ENCODE measurements around the gene ECHDC3.

Gene ECHDC3

DNA sequence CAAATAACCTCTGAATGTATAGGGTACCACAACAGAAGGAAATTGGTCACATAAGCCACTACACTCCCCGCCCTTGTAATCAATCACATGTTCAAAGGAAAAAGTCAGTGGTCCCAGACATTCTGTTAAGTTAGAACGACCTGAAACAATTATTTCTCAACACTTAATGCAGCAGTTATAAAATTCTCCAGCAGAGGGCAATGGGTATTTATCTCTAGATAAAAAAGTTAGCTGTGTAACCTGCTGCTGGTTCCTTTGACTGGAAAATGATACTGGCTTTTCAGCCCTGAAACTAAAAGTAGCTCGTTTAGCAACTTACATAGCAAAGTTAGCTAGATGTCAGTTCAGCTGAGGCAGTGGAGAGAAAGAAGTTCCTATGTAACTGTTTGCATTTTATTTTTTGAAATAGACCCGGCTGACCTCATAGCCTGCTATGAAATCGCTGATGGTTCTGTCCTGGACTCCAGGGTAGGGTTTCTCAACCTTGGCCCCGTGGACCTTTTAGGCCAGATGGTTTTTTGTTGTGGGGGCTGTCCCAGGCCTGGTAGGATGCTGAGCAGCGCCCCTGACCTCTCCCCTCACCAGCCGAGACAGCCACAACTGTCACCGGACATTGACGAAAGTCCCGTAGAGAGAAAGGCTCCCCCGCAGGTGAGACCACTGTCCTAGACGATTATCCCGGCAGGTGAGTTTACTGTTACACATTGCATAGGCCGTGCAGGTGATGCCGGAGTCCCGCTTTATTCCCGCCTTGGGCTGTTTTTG, 40.8 kb downstream of the ECHDC3 start:
- no peak for DNase-seq (ENCODE audit: low read depth in 2 of 2)

DNA sequence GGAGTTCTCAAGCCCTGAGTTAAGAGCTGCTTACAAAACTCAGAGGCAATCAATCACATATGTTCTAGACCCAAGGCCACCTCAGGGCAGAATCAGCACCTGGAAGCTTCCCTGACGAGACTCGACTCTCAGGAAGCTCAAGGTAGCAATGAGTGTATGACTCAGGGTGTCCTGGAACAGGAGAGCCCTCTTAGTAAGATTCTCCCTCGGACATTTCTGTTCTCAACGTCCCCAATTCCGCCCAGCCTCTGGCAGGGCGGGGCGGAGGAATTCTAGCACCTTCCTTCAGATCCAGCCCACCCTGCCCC, 41.3 kb downstream of the ECHDC3 start:
- no peak for DNase-seq (ENCODE audit: low read depth in 2 of 2)

DNA sequence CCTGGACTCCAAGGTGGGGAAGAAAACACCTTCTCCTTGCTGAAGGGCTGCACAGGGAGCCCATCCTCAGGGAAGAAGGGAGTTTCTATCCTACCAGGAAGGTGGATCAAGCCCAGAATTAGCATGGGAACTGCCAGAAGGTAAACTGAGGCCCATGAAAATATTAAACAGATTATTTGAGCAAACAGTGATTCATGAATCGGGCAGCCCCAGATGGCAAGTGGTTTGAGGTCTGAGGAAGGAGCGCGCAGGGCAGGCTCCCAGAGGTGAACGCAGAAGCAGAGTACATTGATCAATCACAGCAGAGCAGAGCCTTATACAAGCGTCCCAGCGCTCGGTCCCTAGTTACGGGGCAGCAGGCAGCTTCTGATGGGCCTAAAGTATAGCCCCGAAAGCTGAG, 45.2 kb downstream of the ECHDC3 start:
- no peak for DNase-seq (ENCODE audit: low read depth in 2 of 2)

DNA sequence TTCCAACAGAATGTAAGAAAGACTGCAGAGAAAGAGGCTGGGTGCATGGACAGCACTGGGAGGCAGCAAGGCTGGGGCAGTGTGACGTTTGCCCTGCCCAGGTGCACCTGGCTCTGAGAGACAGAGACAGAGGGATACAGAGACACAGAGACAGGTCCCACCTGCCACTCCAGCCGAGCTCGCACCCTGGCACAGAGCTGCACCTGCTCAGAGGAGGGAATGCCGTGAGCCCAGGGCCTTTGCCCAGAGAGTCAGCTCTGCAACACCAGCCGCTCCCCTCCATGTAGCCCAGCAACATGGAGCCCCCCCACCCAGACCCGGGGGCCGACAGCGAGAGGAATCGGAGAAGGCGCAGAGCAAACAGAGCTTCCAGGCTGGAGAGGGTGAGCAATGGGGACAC, 45.7 kb downstream of the ECHDC3 start:
- DNase-seq (ENCODE audit: low read depth in 2 of 2), result no peak

DNA sequence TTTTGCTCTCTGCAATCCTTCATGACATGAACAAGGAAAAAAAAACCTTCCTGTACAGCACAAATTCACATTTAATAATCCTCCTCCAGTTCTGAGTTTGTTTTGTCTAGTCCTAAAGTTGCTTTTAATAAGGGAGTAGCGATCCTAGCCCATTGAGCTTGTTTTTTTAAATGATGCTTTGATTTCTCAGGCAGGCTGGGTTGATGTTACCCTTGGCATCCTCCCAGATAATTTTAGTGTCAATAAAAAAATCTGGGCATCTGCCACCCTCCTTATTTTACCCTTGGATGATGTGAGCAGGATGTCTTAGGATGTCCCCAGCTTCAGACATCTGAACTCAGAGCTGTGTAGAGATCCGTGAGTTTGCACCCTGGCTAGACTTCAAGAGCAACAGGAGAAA, 47.1 kb downstream of the ECHDC3 start:
- DNase-seq (ENCODE audit: low read depth in 2 of 2), result no peak

DNA sequence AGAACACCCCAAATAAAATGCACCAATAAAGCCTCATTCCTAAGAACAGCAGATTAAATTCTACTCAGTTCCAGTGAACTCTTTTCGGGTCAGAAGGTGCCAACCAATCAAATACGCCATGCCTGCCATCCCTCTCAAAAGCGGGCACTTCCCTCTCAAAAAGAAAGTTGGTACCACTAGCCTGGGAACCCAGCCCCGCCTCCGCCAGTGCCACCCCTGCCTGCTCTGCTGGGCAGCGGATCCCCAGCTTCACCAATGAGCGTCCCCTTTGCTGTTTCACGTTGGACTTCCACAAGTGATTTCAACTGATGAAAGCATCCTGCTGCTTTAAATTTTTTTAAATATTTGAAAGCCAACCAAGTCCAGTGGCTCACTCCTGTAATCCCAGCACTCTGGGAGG, 47.8 kb downstream of the ECHDC3 start:
- DNase-seq (ENCODE audit: low read depth in 2 of 2), result no peak

DNA sequence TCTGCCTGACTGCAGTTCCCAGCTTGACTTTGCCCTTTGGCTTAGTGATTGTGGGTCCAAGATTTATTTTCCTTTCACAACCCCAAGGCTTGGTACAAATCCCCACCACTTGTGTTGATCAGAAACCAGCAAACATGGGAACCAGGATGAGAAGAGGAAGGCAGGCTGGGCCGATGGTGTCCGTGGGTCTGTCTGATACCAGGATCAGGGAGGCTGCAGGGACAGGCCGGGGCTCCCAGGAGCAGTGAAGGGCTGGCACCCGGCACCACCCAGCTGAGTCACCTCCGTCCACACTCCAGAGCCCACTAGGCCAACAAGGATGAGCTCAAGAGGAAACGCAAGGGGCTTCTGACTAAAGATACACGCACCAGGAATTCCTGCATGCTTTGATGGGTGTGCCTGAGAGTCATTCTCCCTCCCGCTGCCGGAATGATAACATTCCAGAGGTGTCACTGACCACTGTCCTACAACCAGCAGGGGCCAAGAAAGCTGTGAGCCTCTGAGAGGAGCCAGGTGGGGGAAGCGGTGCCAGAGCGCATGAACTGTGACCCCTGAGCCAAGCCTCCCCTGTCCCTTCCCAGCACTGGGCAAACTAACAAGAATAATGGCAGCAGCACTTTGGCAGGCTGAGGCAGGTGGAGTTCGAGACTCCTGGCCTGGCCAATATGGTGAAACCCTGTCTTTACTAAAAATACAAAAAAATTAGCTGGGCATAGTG, 51.7 kb downstream of the ECHDC3 start:
- DNase-seq (ENCODE audit: low read depth in 2 of 2), result no peak

DNA sequence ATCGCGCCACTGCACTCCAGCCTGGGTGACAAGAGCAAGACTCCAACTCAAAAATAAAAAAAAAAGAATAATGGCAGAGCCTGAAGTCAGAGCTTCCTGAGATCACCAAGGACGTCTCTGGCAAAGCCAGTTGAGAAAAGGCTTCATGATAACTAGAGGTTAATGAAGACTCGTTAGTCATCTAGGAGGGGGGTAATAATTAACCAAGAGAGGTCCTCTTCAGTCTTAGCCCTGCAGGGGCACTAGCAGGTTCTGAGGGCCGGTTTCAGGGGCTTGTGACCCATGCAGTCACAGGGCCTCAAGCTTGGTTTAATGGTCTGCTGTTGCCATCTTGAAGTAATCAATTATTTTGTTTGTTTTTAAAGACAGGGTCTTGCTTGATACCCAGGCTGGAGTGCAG, 52.4 kb downstream of the ECHDC3 start:
- DNase-seq (ENCODE audit: low read depth in 2 of 2), result no peak

DNA sequence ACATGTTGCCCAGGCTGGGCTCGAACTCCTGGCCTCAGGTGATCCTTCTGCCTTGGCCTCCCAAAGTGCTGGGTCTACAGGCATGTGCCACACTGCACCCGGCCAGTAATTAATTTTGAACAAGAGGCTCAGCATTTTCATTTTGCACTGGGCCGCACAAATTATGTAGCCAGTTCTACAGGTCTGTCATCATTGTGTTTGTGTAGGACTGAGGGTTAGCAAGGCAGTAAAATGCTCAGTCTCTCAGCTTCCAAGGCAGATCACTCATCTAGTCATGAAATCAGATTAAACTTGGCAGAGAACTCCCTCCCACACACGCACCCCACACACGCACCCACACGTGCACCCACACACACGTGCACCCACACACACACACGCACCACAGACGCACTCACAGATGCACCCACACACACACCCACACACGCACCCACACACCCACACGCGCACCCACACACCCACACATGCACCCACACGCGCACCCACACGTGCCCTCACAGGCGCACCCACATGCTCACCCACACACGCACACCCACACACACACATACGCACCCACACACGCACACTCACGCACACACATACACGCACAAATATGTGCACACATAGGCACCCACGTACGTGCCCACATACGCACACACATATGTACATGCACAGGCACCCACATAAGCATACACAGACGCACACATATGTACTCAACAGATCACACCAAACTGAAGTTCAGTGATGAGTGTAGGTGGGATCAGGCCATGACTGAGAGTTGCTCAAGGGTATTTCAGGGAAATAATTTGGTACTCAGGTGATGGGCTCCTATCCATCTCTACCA, 53.1 kb downstream of the ECHDC3 start:
- peak in 1 of 2 donors; percentile 1 for DNase-seq (ENCODE audit: low read depth in 2 of 2)

DNA sequence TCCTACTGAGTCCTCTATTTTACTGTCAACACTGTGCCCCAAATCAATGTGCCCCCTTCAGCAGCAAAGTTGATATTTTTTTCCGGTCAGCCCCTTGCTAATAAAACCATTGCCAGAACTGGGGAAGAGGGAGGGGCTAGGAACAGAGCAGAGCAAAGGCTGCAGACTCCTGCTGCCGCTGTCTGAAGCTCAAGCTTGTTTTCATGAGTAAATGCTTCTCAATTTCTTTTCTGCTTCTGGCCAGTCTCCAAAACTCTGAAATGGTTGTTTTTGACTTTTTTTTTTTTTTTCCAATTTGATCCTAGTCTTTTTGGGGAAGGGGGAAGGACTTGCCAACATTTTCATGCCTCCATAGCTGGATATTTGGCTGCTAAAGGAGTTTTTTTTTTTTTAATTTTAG, 54.3 kb downstream of the ECHDC3 start:
- no peak for DNase-seq (ENCODE audit: low read depth in 2 of 2)

DNA sequence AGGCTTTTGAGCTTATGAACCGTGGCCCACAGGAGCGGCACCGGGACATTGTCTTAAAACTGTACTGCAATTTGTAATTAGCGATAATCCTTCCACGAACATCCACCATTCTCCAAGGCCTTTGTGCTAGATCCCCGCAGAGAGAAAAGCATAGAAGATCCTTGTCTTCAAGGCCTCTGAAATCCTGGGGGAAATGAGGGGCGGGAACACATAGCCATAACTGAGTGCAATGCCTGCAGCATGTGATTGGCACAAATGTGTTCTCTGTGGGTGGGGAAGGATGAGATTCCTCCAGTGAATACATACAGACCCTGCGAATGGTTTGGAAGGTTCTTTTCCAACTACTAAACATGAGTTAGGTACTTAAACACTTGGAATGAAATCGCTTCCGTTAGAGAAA, 55.1 kb downstream of the ECHDC3 start:
- DNase-seq (ENCODE audit: low read depth in 2 of 2), result no peak

DNA sequence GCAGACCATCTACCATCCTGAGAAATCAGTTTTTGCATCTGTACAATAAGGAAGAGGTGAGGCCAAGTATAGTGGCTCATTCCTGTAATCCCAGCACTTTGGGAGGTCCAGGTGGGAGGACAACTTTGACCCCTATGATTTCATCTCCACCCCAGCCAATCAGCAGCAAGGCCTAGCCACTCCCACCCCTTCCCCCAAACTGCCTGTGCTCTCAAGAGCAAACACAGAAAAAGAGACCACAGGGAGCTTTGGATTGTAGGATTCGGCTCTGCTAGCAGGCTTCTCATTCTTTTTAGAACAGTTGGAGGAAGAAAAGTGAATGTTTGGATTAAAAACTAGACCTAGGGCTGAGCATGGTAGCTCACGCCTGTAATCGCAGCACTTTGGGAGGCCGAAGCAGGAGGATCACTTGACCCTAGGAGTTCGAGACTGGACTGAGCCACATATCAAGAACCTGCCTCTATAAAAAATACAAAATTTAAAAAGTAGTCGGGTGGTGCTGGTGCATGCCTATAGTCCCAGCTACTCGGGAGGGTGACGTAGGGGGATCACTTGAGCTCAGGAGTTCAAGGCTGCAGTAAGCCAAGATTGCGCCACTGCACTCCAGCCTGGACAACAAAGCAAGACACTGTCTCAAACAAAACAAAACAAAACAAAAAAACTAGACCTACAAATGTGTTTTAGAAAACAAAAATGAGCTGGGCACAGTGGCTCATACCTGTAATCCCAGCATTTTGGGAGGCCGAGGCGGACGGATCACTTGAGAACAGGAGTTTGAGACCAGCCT, 55.9 kb downstream of the ECHDC3 start:
- DNase-seq (ENCODE audit: low read depth in 2 of 2), result no peak

DNA sequence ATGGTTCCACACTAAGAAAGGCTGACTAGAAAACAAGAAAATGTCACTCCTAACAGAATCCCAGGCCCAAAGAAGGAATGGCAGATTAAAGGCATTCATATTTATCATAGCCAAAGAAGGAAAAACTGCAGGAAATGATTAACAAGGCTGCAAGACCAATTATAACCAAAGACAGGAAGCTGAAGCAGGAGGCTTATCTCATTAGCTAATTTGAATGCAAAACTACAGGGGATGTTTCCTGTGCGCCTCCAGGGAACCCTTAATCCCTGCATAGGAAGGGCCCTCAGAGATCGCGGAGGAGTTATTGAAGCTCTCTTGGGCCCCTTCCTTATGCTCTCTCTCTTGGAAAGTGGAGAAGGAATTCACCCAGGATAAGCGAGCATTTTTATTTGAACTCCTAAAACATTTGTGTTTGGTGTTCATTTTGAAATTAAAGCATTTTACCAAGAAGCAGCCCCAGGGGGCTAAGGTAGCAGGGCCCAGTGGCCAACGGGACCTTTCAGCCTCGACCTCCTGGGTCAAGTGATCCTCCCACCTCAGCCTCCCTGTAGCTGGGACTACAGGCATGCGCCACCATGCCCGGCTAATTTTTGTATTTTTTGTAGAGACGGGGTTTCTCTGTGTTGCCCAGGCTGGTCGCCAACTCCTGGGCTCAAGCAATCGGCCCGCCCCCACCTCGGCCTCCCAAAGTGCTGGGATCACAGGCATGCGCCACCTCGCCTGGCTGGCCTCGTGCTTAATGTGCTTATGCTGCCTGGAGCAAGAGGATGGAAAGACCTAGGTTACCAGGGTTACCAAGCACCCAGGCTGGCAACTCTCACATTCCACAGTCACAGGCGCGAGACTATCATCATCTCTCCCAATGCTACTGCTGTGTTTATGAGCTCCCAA, 56.9 kb downstream of the ECHDC3 start:
- no peak for DNase-seq (ENCODE audit: low read depth in 2 of 2)

DNA sequence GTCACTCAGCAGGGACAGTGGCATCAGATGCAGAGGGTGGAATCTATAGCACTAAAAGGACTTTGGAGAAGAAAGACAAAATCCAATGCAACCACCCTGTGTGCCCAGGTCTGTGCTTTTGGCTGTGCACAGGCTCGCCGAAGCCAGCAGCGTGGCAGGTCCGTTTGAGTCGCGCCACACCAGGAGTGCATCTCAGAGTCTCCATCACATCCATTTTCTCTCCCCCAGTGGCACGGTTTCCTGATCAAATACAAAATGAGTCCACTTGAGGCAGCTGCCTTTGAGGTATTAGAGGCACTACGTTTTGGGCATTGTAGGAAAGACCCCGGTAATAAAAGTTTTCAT, 57.5 kb downstream of the ECHDC3 start:
- no peak for DNase-seq (ENCODE audit: low read depth in 2 of 2)

DNA sequence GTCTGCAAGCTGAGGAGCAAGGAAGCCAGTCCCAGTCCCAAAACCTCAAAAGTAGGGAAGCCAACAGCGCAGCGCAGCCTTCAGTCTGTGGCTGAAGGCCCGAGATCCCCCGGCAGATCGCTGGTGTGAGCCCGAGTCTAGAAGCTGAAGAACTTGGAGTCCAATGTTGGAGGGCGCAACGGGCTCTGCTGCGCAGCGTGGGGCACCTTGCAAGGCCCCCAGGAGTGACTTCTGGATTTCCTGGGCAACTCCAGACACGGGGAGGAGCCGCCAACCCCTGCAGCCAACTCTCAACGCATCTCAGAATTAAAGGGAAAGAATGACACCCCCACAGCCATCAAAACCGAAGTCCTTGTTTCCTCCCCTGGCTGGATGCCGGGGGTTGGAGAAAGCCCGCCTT, 62.2 kb downstream of the ECHDC3 start:
- no peak for DNase-seq (ENCODE audit: low read depth in 2 of 2)

DNA sequence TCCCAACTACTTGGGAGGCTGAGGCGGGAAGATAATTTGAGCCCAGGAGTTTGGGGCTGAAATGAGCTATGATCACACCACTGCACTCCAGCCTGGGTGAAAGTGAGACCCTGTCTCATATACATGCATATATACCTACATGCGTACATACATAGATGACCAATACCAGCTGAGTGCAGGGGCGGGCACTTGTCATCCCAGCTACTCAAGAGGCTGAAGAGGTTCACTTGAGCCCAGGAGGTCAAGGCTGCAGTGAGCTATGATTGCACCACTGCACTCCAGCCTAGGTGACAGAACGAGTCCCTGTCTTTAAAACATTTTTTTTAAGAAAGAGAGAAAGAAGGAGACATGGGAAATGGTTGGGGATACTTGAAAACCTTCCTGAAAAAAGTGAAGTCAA, 63.6 kb downstream of the ECHDC3 start:
- DNase-seq (ENCODE audit: low read depth in 2 of 2), result no peak

DNA sequence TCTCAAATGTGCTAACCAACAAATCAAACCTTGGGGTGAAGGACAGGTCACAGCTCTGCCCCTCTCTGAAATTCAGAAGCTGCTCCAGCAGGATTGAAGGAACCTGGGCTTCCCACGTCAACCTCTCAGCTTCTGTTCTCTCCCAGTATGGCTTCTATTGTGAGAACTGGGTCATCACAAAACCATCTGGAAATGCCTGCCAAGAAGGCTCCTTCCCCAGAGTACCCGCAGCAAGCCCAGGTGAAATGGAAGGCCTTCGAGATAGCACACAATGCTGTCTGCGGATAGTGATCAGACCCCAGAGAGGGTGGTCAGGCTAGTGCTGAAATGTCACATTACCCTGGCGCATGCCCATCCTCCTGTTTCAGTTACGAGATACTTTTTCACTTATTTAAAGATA, 64.5 kb downstream of the ECHDC3 start:
- DNase-seq (ENCODE audit: low read depth in 2 of 2), result no peak

DNA sequence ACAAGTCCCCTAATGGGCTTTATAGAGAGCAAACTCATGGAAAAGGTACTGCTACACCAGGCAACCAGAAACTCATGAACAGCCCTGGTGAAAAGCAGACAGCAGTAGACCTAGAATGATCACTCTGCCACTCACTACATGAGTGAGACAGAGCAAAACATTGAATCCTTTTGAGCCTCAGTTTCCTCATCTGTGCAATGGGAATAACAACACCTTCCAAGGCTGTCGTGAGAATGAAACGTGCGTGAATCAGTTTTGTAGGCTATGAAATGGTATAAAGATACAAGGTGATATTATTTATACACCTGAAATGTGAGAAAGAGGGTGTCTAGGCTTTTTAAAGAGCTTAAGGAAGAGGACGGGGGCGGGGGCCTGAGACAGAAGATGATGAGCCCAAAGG, 66.6 kb downstream of the ECHDC3 start:
- no peak for DNase-seq (ENCODE audit: low read depth in 2 of 2)

DNA sequence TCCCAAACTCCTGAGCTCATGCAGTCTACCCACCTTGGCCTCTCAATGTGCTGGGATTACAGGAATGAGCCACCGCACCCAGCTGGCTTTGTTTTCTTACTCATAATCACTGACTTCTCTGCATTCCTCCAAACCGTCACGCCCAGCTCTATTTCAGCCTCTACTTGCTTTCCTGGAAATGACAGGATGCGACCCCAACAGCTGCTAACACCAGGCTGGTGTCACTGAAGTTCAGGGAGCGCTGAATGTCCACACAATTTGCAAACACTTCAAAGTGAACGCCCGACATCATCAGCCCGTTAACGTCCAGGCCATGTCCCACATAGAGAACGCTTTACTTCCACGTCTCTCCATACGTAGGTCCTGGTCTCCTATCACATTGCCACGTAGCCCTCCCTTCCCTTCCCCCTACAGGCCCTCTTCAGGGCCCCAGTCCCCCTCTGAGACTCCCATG, 68.2 kb downstream of the ECHDC3 start:
- no peak for DNase-seq (ENCODE audit: low read depth in 2 of 2)

DNA sequence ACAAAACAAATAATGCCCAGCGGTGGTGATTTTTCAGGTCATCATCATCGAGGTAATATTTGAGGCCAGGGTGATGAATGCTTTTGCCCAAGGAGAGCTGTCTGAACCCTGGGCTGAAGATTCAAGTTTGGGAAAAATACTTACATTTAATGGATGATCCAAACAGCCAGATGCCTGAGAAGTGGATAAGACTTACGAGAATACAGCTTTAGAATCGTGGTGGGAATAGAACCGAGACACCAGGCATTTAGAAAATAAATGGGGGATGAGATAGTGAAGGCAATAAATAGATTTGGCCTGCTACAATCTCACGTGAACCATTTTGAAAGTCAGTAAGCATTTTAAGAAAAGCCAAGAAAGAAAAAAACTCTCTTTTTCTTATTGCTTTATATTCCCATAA, 68.8 kb downstream of the ECHDC3 start:
- no peak for DNase-seq (ENCODE audit: low read depth in 2 of 2)

DNA sequence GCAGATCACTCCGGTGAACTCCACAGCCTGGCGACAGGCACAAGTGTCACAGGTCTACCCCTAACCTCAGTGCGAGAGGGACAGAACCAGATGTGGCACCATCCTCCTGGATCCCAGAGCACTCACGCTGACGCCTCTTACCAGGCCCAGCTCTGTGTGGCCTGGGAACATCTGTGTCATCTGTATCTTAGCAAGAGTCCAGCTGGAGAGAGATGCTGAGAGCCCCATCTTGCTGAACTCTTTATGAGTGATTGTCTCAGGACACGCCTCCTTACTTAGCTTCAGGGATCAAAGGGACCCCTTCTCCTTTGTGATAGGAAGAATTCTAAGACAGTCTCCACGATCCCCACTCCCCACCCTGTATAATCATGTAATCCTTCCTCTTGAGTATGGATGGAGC, 71.0 kb downstream of the ECHDC3 start:
- DNase-seq (ENCODE audit: low read depth in 2 of 2), result no peak
